ENCODE measurements around the gene CUEDC2.

Gene CUEDC2, protein sequence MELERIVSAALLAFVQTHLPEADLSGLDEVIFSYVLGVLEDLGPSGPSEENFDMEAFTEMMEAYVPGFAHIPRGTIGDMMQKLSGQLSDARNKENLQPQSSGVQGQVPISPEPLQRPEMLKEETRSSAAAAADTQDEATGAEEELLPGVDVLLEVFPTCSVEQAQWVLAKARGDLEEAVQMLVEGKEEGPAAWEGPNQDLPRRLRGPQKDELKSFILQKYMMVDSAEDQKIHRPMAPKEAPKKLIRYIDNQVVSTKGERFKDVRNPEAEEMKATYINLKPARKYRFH

DNA sequence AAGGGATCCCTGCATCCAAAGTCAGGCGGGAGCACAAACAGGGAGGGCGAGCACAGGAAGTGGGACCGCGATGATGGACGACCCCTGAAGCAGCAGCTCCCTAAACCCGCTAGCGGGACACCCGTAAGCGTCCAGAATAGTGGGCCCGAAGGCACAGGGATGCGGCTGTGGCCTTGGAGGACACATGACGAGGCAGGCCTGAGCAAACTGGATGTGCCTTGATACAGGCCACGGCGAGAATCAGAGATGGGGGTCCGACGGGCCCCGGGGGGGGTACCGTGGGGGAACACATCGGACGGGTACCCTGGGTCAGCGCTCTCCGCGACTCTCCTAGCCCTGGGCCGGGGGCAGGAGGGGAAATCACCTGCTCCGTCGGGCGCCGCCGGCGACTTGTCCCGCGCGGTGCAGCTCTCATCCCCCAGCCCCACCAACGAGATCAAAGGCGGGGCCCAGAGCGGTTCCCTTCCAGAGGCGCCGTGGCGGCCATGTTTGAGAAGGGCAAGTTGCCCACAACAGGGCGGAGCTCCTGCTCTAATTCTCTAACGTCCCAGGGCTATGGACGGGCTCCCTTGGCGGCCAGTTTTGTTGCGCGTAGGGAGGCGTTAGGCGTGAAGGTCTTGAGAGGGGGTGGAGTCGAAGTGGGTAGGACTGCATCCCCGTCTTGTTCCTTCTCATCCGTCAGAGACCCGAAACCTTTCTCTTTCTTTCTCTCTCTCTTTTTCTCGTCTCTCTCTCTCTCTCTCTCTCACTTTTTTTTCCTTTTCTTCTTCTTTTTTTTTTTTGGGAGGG, at the start of gene CUEDC2:
Gene CUEDC2 (minus strand): TSS at position 413 of the 789 bp plus-strand sequence. CDS start 7,386 bp downstream, outside the sequence.
- DNase-seq (ENCODE audit: low spot score) = peak; percentile 91

DNA sequence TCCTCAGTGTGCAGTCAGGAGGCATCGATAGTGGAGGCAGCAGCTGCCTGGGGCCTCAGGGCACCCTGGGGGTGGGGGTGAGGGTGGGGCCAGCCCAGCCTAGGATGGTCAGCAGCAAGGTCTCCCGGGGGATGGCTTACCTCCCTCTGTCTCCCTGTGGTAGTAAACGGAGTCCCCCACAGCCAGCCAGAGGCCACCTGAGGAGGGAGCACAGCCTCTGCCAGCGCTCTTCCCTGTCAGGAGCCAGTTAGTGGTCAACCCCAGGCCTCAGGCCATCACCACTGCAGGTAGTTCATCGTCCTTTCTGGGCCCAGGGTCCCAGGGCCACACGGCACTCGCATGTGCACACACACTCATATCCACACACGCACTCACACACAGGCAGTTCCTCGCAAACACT, 48.0 kb upstream of the CUEDC2 start:
- DNase-seq (ENCODE audit: low spot score) = no peak

DNA sequence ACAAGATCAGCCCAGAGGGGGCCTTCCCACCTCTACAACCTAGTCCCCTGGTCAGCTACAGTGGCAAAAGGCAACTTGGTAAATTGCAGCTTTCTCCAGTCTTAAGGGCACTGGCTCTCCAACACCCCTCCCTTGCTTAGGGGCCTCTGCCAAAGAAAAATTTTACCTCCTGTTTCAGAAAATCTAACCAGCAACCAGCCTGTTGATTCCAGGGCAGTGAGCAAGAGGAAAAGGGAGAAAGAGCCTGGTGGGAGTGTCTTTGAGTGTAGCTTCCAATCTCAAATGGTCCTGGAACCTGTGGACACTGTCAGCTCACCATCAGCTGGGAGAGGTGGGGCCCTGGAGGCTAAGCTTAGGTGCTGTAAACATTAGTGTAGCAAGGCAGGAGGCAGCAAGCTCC, 47.3 kb upstream of the CUEDC2 start:
- no peak for DNase-seq (ENCODE audit: low spot score)

DNA sequence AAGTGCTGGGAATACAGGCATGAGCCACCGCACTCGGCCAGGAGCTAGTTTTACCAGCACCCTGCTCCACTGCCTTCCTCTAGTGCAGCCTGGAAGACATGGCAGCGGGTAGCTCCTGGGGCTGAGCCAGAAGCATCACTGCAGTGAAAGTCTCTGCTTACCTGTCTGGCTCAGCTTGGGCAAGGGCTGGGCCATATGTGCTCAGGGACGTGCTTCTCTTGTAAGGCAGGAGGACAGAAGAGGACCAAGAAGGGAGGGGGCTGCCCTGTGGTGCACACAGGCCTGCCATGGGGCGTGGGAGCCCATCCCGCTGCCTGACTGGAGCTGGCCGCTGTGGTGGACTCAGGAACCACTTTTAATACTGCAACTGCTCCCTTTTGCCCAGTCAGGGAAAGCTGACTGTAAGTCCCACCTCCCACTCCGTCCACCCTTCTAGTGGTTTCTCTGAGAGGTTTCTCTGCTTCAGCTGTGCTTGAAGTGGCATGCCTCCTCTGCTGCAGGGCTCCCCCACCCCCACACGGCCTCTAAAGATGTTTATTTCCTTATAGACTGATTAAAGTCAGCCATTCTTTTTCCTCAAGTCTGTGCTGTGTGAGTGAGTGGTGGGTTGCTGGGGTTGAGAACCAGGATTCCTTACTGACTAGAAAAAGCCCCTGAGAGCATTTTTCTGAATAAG, 44.2 kb upstream of the CUEDC2 start:
- DNase-seq (ENCODE audit: low spot score) = no peak

DNA sequence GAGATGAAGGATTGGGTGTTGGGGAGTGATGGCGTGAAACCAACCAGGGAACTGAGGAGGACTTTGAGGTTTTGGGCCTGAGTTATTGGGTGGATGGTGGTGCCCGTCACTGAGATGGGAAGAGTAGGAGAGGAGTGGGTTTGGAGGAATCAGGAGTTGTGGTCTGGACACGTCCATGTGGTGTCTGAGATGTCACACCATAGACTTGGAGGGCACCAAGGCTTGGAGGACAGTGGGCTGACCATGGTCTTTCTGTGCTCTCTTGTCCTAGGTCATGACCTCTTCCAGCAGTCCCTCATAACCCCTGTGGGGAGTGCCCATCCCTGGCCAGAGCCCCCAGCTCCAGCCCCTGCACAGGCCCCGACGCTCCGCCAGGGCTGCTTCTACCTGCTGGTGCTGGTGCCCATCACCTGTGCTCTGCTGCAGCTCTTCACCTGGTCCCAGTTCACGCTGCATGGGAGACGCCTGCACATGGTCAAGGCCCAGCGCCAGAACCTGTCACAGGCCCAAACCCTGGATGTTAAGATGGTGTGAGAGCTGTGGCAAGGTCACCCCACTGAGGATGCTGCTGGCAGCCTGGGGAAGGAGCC, 43.2 kb upstream of the CUEDC2 start:
- no peak for DNase-seq (ENCODE audit: low spot score)

DNA sequence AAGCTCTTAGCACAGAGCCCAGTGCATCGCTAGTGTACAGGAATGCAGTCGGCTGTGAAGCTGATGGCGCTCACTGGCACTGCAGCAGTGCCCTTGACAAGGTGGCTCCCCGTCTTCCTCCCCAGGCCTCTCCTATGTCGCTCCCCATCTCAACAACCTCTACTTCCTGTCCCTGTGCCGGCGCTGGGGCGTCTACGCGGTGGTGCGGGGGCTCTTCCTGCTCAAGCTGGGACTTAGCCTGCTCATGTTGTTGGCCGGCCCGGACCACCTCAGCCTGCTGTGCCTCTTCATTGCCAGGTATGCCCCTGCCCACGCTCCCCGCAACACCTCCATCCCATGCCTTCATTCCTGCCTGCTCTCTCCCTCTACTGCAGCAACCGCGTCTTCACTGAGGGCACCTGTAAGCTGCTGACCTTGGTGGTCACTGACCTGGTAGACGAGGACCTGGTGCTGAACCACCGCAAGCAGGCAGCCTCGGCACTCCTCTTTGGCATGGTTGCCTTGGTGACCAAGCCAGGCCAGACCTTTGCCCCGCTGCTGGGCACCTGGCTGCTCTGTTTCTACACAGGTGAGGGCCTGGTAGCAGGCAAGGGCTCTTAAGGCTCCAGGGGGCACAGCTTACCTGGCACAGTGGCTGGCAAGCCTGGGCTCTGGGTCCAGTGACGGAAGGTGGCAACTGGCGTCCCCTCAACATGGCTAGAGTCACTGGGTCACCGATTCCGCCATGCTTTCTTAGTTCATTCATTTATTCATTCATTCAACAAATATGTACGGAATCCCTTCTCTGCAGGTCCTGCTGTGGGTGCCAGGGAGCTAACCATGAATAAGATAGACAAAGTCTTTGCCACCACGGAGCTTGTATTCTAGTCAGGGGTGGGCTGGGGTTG, 41.3 kb upstream of the CUEDC2 start:
- no peak for DNase-seq (ENCODE audit: low spot score)

DNA sequence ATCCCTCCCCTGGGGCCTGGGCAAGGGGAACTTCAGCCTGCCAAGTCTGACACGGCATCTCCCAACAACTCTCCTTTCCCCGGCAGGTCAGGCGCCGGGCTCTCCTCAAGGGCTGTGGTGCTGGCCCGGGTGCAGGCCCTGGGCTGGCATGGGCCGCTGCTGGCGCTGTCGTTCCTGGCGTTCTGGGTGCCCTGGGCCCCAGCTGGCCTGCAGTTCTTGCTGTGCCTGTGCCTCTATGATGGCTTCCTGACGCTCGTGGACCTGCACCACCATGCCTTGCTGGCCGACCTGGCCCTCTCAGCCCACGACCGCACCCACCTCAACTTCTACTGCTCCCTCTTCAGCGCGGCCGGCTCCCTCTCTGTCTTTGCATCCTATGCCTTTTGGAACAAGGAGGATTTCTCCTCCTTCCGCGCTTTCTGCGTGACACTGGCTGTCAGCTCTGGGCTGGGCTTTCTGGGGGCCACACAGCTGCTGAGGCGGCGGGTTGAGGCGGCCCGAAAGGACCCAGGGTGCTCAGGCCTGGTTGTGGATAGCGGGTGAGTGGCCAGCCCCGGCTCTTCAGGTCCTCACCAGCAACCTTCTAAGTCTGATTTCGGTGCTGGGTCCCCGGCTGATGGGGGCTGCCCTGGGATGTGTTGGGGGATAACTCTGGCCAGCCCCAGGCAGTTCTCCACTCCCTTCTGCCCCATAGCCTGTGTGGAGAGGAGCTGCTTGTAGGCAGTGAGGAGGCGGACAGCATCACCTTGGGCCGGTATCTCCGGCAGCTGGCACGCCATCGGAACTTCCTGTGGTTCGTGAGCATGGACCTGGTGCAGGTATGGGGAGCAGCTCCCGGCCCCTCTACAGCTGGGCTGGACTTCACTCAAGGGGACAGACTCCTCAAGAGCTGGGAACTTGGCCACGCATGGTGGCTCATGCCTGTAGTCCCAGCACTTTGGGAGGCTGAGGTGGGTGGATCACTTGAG, 38.5 kb upstream of the CUEDC2 start:
- no peak for DNase-seq (ENCODE audit: low spot score)

DNA sequence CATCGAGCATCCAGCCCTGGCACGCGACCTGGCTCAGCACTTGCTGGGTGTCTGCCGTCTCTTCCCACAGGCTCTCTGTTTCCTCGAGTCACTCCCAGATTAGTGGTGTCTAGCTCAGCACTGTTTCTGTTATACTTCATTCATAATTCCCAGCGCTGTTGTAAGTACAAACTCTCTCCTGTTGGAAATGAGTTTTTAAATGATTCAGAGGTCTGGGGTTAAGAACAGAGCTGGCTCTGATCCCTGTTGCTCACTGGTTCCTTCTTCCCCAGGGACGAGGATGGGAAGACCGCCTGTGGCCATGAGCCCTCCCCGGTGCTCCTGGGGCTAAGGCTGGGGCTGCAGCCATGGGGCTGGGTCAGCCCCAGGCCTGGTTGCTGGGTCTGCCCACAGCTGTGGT, 36.3 kb upstream of the CUEDC2 start:
- DNase-seq (ENCODE audit: low spot score) = no peak

DNA sequence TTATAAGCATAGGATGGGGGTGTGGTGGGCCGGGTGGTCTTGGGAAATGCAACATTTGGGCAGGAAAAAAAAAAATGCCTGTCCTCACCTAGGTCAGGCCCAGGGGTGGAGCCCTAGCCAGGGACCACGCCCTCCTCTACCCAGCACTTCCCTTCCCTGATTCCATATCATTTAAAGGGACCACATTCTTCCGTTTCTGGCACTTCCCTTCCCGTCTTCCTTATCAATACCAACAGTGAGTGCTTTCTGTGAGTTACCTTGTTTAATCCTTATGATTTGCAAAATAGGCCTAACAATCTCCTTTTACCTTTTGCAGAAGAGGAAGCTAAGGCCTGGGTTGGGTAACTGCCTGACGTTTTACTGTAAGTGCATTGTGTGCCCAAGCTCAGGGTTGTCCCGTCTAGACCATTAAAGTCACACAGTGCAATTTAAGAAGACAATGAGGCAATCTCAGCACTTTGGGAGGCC, 35.6 kb upstream of the CUEDC2 start:
- no peak for DNase-seq (ENCODE audit: low spot score)

DNA sequence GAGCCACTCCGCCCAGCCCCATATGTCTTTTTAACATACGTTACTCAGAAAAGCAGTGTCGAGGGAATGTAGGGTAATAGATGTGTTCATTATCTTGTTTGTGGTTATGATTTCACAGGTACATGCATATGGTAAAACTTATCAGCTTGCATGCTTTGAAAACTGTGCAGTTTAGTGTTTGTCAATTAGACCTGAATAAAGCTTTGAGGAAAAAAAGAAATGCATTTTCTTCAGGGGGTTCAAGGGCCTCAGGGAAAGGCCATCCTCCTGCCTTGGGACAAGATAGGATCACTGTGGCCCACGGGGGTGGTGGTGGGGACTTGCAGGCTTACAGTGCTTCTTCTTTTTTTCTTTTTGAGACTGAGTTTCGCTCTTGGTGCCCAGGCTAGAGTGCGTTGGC, 34.9 kb upstream of the CUEDC2 start:
- no peak for DNase-seq (ENCODE audit: low spot score)

DNA sequence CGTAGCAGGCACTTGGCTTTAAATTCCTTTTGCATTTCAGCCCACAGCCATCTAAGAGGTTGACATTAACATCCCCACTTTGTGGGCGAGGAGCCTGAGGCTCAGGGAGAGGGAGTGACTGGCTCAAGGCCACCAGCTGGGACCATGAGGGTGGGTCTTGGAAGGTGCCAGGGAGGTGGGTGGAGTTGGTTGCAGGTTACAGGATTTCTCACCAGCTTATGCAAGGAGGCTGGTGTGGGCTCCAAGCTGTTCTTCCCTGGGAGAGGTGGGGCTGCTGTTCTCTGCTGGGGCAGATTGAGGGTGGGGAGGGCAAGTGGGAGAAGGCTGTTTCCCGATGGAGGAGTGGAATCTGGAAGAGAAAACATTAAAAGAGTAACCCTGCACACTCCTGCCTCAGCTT, 33.1 kb upstream of the CUEDC2 start:
- DNase-seq (ENCODE audit: low spot score) = no peak

DNA sequence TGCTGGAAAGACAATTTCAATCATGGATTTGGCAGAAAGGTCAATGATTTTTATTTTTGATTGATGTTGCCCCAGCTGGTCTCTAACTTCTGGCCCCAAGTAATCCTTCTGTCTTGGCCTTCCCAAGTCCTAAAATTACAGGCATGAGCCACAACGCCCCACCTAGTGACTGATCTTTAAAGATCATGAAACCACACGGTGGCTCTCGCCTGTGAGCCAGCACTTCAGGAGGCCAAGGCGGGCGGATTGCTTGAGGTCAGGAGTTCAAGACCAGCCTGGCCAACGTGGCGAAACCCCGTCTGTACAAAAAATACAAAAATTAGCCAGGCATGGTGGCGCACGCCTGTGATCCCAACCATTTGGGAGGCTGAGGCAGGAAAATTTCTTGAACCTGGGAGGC, 31.6 kb upstream of the CUEDC2 start:
- no peak for DNase-seq (ENCODE audit: low spot score)

DNA sequence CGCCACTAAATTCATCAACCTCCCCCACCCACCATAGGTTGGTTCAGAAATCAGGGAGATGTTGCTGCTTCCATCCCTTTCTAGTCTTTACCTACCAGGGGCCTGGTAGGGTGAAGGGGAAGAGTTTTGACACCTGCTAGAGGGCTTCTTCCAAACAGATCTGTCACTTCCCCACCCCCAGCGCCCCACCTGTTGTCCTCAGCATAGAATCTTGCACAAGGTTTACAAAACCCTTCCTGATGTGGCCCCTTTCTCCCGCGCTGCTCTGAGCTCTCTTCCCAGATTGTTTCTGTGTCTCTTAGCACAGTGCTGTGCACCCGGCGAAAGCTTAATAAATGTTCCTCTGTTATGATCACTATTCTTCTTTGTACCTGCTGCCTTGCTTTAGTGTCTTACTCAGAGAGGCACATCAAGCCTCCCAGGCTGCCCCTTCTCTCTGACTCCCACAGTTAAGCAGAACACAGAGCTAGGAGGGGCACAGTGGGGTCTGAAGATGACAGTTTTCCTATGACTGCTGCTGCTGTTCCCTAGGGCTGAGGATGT, 30.2 kb upstream of the CUEDC2 start:
- DNase-seq (ENCODE audit: low spot score) = no peak

DNA sequence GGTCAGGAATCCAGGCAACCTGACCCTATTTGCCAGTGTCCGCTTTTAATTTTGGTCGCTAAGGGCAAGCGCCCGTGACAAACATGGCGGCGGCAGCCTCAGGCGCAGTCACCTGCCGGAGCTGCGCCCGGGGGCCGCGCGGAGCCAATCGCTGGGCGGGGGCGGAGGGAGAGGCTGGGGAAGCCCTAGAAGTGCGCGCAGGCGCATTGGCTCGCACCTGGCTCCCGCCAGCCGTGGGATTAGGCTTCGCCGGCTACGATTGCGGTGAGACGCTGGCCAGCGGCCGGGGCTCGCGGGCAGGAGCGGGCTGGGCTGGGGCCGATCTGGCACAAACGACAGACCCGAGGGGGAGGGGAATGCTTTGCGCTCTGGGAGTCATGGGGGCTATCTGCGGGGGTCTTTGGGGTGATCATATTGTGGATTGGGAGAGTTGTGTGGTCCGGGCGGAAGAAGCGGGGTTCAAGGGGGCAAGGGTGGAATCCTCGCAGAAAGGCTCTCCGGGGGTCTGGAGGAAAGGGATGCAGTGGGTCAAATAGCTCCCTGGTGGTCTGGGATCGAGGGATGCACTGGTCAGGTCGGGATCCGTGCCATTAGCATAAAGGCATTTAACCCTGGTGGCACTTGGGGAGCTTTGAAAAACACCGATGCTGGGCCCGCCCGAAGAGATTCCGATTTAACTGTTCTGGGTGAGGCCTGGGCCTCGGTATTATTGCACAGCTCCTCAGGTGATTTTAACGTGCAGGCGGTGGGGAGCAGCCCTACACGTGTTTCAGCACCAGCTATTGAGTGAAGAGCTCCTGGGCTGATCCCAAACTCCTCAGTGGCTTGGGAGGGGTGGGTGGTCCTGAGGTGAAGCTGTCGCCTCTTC, 29.0 kb upstream of the CUEDC2 start:
- DNase-seq (ENCODE audit: low spot score) = peak; percentile 100

DNA sequence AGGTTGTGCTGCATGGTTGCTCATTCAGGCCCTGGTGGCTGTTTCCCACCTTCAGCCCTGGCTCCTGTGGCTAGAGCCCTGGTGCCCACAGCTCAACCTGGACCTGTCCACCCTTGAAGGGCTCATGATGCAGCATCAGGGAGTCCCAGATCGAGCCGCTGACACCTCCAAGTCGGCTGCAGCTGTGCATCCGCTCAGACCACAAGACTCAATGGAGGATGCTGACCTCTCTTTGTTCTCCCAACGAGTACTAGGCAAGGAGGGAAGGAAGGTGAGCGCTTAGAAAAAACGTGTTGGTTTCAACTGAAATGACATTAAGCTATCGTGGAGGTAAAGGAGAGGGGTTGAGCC, 28.4 kb upstream of the CUEDC2 start:
- no peak for DNase-seq (ENCODE audit: low spot score)

DNA sequence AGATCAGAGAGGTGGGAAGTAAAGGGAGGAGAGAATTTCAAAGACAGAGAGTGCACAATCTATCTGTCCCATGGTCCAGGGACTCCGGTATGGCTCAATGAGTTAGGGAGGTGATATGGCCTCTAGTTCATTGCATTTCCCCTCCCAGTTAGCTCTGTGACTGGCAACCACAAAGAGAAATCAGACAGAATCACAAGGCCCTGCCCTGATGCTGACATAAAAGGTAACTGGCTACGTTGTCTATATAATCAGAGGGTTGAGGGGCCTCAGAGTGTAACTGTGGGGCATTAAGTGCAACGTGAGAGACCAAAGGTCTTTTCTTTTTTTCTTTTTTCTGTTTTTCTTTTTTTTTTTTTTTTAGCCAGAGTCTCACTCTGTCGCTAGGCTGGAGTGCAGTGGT, 26.3 kb upstream of the CUEDC2 start:
- no peak for DNase-seq (ENCODE audit: low spot score)

DNA sequence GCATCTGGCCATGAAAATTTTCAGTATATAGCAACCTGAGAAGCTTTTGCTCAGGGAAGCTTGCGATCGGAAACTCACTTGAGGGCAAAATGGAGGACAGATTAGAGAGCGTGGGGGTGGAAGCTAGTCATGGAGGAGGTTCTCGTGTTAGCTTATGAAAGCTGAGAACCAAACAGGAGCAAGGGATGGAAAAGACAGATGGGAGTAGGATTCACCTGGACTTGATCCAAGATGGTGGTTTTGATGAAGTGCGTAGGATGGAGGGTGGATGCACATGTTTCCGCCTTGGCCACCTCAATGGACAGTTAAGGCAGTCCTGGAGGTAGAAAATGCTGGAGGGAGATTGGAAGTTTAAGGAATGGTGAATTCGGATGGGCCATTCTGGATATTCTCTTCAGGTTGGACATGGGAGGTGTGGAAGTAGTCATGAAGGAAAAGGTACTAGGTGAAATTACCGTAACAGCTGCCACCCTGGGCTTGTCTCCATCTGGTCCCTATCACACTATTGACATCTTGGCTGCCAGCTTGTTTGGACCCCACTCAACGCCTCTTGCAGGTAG, 25.3 kb upstream of the CUEDC2 start:
- DNase-seq (ENCODE audit: low spot score) = no peak

DNA sequence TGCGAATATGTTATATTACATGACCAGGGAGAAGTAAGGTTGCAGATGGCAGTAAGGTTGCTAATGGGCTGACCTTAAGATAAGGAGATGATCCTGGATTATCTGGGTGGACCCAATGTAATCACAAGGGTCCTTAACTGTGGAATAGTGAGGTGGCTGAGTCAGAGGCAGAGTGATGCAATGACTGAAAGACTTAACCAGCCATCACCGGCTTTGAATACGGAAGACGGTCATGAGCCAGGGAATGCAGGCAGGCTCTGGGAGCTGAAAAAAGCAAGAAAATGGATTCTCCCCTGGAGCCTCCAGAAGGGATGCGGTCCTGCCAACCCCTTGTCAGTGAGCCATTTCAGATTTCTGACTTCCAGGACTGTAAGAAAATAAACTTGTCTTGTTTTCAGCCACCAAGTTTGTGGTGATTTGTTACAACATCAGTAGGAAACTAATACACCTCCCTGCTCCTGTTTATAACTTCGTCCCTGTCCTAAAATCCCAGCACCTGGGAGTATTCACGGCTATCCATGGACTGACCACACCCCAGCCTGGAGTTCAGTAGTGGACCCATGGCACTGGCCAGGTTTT, 23.6 kb upstream of the CUEDC2 start:
- DNase-seq (ENCODE audit: low spot score) = no peak
